Lower leg skin (tissue), 4 donors: ENCODE data around the gene GUCY2F. TPM values are rescaled to one million over a fixed set of nuclear protein-coding genes. Genes with fewer than 3 reads are reported as not detected.

Experiments used
- DNase-seq, 2 donors: peaks; one replicate each; pipeline ENCODE4 v3.0.0-alpha.2; 2019; ENCODE audit warnings: low spot score in 2 of 2
- H3K4me3 ChIP-seq: fragments of 200-600 bp; sonication (generic); 2 replicates; pipeline ENCODE4 v1.5.1; 2017; ENCODE audit warnings: mild to moderate bottlenecking, low read depth; ENCODE audit not compliant: poor library complexity, severe bottlenecking
- POLR2A ChIP-seq, 2 donors: fragments of 450-650 bp; IDR thresholded peaks; one replicate each; pipeline ENCODE4 v1.6.1; 2016 to 2017; ENCODE audit warnings: antibody characterized with exemption in 2 of 2, mild to moderate bottlenecking in 1 of 2, moderate library complexity in 1 of 2
- WGBS, 2 donors: methylation state at CpG; one replicate each; pipeline ENCODE4 v1.1.5; 2018; 5-methylcytosine and 5-hydroxymethylcytosine counted together
- intact Hi-C: fragments of 100-400 bp; cut with DNase I; formaldehyde crosslinking; loops from one replicate; pipeline ENCODE4 v1.15.0; 2023; ENCODE audit warnings: low total_unique reads
- total RNA-seq, 4 donors: library from RNA; depleted of rRNA; stranded (reverse); fragments of >200 nt; gene quantifications; one replicate each; pipeline ENCODE4 v1.1.0, GENCODE V29; 2016
- TF ChIP-seq, protein P1 (sequence below), 3 donors: fragments of 450-650 bp; IDR thresholded peaks; one replicate each; pipeline ENCODE4 v1.5.1; 2016; ENCODE audit warnings: antibody characterized with exemption in 3 of 3, mild to moderate bottlenecking in 3 of 3, moderate library complexity in 2 of 3

The GUCY2F gene
- total RNA-seq, 4 donors from 2014 or later, result not detected

DNA sequence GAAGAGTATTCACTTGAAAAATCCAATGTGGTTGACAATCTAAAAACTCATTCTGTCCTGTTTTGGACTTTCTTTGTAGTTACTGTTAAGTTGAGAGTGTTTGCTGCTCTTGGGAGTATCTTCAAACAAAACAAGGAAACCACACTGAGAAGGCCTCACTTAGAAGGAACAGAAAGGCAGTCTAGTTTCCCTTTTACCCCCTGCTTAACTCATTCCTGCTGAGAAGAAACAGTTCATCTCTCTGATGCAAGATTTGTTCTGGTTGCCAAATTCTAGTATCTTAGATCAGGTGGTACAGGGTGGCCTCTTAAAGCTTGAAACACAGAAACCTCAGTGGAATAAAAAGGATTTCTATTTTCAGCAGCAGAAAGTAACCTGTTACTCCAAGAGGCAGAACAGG, 41.4 kb downstream of the GUCY2F start:
- no peak for TF ChIP-seq POLR2A (IDR thresholded peaks at IDR 0.05)
- TF ChIP-seq, protein P1, sequence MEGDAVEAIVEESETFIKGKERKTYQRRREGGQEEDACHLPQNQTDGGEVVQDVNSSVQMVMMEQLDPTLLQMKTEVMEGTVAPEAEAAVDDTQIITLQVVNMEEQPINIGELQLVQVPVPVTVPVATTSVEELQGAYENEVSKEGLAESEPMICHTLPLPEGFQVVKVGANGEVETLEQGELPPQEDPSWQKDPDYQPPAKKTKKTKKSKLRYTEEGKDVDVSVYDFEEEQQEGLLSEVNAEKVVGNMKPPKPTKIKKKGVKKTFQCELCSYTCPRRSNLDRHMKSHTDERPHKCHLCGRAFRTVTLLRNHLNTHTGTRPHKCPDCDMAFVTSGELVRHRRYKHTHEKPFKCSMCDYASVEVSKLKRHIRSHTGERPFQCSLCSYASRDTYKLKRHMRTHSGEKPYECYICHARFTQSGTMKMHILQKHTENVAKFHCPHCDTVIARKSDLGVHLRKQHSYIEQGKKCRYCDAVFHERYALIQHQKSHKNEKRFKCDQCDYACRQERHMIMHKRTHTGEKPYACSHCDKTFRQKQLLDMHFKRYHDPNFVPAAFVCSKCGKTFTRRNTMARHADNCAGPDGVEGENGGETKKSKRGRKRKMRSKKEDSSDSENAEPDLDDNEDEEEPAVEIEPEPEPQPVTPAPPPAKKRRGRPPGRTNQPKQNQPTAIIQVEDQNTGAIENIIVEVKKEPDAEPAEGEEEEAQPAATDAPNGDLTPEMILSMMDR (IDR thresholded peaks at IDR 0.05), result no peak
- H3K4me3 ChIP-seq, result no peak overlapping the region
- no peak for DNase-seq
- intact Hi-C loops, result no loop called here

- no peak for DNase-seq
- no peak overlapping the region for H3K4me3 ChIP-seq
- whole genome bisulfite sequencing, 2 donors, result 74 to 92% methylated on average over 2 of the region's 2 CpGs
- intact Hi-C loops, result no loop called here
- TF ChIP-seq POLR2A (IDR thresholded peaks at IDR 0.05), result no peak
- TF ChIP-seq, protein P1 (IDR thresholded peaks at IDR 0.05), result no peak
Measured at GRCh38 chrX:109409181-109409580, 72.7 kb downstream of the GUCY2F start.

DNA sequence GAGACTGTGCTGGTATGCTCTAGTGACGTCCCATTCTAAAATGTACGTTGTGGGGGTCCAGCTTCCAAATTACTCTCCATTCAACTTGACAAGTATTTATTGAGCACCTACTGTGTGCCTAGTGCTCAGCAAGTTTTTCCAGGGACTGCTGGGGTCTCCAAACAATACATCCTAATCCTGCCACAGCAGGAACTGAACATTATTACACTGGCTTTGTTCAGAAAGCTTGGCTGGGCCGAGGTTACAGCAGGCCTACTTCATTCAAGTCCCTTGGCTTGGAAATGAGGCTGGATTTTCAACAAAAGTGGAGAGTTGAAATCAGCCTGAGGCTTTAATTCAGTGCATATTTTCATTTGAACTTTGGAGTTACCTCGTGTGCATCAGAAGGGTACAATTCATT, 78.0 kb downstream of the GUCY2F start:
- DNase-seq, result no peak
- WGBS, 2 donors, result 47 to 55% methylated on average over 4 of the region's 4 CpGs
- TF ChIP-seq, protein P1 (IDR thresholded peaks at IDR 0.05), result no peak
- TF ChIP-seq POLR2A (IDR thresholded peaks at IDR 0.05), result no peak
- H3K4me3 ChIP-seq, result no peak overlapping the region
- intact Hi-C loops, result no loop called here

DNA sequence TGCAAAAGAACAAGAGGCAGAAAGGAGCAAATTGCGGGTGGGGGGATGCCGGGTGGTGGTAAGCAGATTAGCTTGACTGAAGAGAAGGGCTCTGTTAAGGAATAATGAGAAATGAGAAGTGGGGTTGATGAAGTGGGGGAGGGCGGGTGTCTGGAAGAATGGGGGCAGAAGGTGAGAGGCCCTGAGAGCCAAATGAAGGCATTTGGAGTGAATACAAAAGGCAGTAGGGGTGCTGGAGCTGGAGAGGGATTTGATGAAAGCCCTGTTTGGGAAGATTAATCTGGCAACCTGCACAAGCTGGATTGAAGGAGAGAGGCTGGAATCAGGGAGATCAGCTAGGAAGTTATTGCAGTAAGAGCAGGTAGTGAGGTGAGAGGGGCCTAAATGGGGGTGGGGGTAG, 82.1 kb downstream of the GUCY2F start:
- DNase-seq, result no peak
- intact Hi-C loops, result no loop called here
- 67 to 76% methylated on average over 3 of the region's 3 CpGs for WGBS, 2 donors
- TF ChIP-seq, protein P1 (IDR thresholded peaks at IDR 0.05), result no peak
- TF ChIP-seq POLR2A (IDR thresholded peaks at IDR 0.05), result no peak
- H3K4me3 ChIP-seq, result no peak overlapping the region

- WGBS, 2 donors, result 70 to 76% methylated on average over 2 of the region's 2 CpGs
- intact Hi-C loops, result no loop called here
- TF ChIP-seq, protein P1 (IDR thresholded peaks at IDR 0.05), result no peak
- no peak for TF ChIP-seq POLR2A (IDR thresholded peaks at IDR 0.05)
- no peak for DNase-seq
- H3K4me3 ChIP-seq, result no peak overlapping the region
Measured at GRCh38 chrX:109398833-109399232, 83.1 kb downstream of the GUCY2F start.

DNA sequence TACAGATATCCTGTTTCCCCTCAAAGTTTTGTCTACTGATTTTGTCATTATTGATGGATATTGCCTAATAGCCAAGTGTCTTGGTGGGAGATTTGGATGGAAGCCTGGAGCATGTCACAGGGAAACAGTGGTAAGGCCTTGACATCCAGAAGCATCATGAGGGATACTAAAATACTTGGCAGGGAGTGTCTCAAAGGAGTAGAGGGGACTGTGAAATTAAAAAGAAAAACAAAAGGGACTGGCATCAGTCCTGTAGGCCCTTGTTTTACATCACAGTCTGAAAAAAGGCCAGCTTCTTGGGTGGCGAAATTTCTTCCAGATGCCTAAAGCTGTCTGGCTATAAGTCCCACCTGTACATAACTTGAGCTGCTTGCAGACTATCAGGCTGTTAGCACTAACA, 83.8 kb downstream of the GUCY2F start:
- intact Hi-C loops, result no loop called here
- 84 to 93% methylated on average over 1 of the region's 1 CpG for WGBS, 2 donors
- no peak for DNase-seq
- TF ChIP-seq, protein P1 (IDR thresholded peaks at IDR 0.05), result no peak
- no peak for TF ChIP-seq POLR2A (IDR thresholded peaks at IDR 0.05)
- no peak overlapping the region for H3K4me3 ChIP-seq
